Upper lobe of left lung (tissue), 4 donors: ENCODE results near the gene FAF1.

Experiments
- POLR2A ChIP-seq, 4 donors: fragments of 450-650 bp; IDR thresholded peaks; one replicate each; pipeline ENCODE4 v1.5.1; 2016 to 2017; ENCODE audit warnings: antibody characterized with exemption in 4 of 4, mild to moderate bottlenecking in 2 of 4
- POLR2AphosphoS5 ChIP-seq, 2 donors: sonication (generic); formaldehyde crosslinking; IDR thresholded peaks; one replicate each; pipeline ENCODE4 v1.5.1; 2017; ENCODE audit warnings: antibody characterized with exemption in 2 of 2
- TF ChIP-seq, protein P1 (sequence below), 6 experiments: fragments of 450-650 bp in 4 of 6; fragments of 200-600 bp in 2 of 6; sonication (generic) in 2 of 6; IDR thresholded peaks; one replicate each; pipeline ENCODE4 v1.5.1; 2016 to 2019; ENCODE audit warnings: antibody characterized with exemption in 6 of 6

- TF ChIP-seq, protein P1, sequence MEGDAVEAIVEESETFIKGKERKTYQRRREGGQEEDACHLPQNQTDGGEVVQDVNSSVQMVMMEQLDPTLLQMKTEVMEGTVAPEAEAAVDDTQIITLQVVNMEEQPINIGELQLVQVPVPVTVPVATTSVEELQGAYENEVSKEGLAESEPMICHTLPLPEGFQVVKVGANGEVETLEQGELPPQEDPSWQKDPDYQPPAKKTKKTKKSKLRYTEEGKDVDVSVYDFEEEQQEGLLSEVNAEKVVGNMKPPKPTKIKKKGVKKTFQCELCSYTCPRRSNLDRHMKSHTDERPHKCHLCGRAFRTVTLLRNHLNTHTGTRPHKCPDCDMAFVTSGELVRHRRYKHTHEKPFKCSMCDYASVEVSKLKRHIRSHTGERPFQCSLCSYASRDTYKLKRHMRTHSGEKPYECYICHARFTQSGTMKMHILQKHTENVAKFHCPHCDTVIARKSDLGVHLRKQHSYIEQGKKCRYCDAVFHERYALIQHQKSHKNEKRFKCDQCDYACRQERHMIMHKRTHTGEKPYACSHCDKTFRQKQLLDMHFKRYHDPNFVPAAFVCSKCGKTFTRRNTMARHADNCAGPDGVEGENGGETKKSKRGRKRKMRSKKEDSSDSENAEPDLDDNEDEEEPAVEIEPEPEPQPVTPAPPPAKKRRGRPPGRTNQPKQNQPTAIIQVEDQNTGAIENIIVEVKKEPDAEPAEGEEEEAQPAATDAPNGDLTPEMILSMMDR (IDR thresholded peaks at IDR 0.05) = no peak
- TF ChIP-seq POLR2A (IDR thresholded peaks at IDR 0.05) (no peak), POLR2AphosphoS5 (IDR thresholded peaks at IDR 0.05) (no peak)
Observed at GRCh38 chr1:50717327-50717726, 242.7 kb downstream of the FAF1 start.
